K562 (cell line): ENCODE data around the gene TGFB1I1. TPM values are rescaled to one million over a fixed set of nuclear protein-coding genes. Genes with fewer than 3 reads are reported as not detected.

Source experiments
- C11orf30 ChIP-seq: fragments of 450-650 bp; IDR thresholded peaks from 2 replicates; pipeline ENCODE4 v1.6.1; 2016; ENCODE audit warnings: low read depth, mild to moderate bottlenecking
- CGGBP1 ChIP-seq: fragments of 250-450 bp; sonication (Bioruptor Pico); IDR thresholded peaks from 2 replicates; pipeline ENCODE4 v1.9.0; 2021; ENCODE audit warnings: mild to moderate bottlenecking
- E2F5 ChIP-seq: sonication (generic); formaldehyde crosslinking; IDR thresholded peaks from 2 replicates; pipeline ENCODE4 v1.8.0; 2022; ENCODE audit warnings: mild to moderate bottlenecking, missing genetic modification reagents
- GABPB1 ChIP-seq: sonication (generic); formaldehyde crosslinking; IDR thresholded peaks from 2 replicates; pipeline ENCODE4 v1.8.0; 2022; ENCODE audit warnings: mild to moderate bottlenecking, missing genetic modification reagents
- PML ChIP-seq: IDR thresholded peaks from 2 replicates; pipeline ENCODE4 v1.6.1; 2012; ENCODE audit warnings: low read length, inconsistent platforms
- PRMT5 ChIP-seq: sonication (generic); formaldehyde crosslinking; IDR thresholded peaks from 2 replicates; pipeline ENCODE4 v1.5.0; 2020; ENCODE audit warnings: missing genetic modification reagents
- RBBP5 ChIP-seq: fragments of 200-600 bp; sonication (generic); IDR thresholded peaks from 2 replicates; pipeline ENCODE4 v1.6.1; 2012; ENCODE audit warnings: borderline replicate concordance, mild to moderate bottlenecking, low read length, control low read depth, inconsistent platforms; ENCODE audit not compliant: insufficient read depth, poor library complexity, severe bottlenecking
- RBM15 ChIP-seq: fragments of 200-400 bp; formaldehyde crosslinking; IDR thresholded peaks from 2 replicates; pipeline ENCODE4 v1.6.1; 2018; ENCODE audit warnings: mild to moderate bottlenecking, low read length, moderate library complexity; ENCODE audit not compliant: insufficient read depth
- RFX1 ChIP-seq: fragments of 450-650 bp; IDR thresholded peaks from 2 replicates; pipeline ENCODE4 v1.6.1; 2016; ENCODE audit warnings: mild to moderate bottlenecking, moderate library complexity
- RFX5 ChIP-seq: IDR thresholded peaks from 2 replicates; pipeline ENCODE4 v1.6.1; 2011; ENCODE audit warnings: low read depth, mild to moderate bottlenecking, improper control_type of control experiment, low read length
- SIN3B ChIP-seq: fragments of 450-650 bp; IDR thresholded peaks from 2 replicates; pipeline ENCODE4 v1.6.1; 2017; ENCODE audit warnings: low read depth, mild to moderate bottlenecking, moderate library complexity
- SMARCA5 ChIP-seq: fragments of 450-650 bp; IDR thresholded peaks from 2 replicates; pipeline ENCODE4 v1.6.1; 2016
- STAT5B ChIP-seq: fragments of 250-450 bp; sonication (Bioruptor Pico); IDR thresholded peaks from 2 replicates; pipeline ENCODE4 v1.8.0; 2021; ENCODE audit warnings: mild to moderate bottlenecking, inconsistent platforms
- TEAD2 ChIP-seq: fragments of 450-650 bp; IDR thresholded peaks from 2 replicates; pipeline ENCODE4 v1.6.1; 2016; ENCODE audit warnings: missing genetic modification characterization, control low read depth, missing compliant biosample characterization
- TSC22D4 ChIP-seq: fragments of 450-650 bp; IDR thresholded peaks from 2 replicates; pipeline ENCODE4 v1.6.1; 2016; ENCODE audit warnings: missing genetic modification characterization, missing biosample characterization, control low read depth
- UBTF ChIP-seq, 2 experiments: IDR thresholded peaks; 2 replicates each; pipeline ENCODE4 v1.6.1; 2012; ENCODE audit warnings: improper control_type of control experiment in 2 of 2, low read depth in 2 of 2, low read length in 2 of 2, borderline replicate concordance in 1 of 2
- WHSC1 ChIP-seq: IDR thresholded peaks from one replicate; pipeline ENCODE4 v1.6.1; 2012; ENCODE audit warnings: low read length, control low read depth, inconsistent platforms
- YBX1 ChIP-seq: fragments of 450-650 bp; IDR thresholded peaks from 2 replicates; pipeline ENCODE4 v1.7.1; 2016; ENCODE audit warnings: mild to moderate bottlenecking
- ZBTB1 ChIP-seq: sonication (generic); formaldehyde crosslinking; IDR thresholded peaks from 2 replicates; pipeline ENCODE4 v1.8.1; 2023; ENCODE audit warnings: missing genetic modification reagents, low read depth, mild to moderate bottlenecking, borderline replicate concordance
- ZEB2 ChIP-seq: fragments of 450-650 bp; IDR thresholded peaks from 2 replicates; pipeline ENCODE4 v1.6.1; 2016
- ZNF134 ChIP-seq: fragments of 250-450 bp; sonication (Bioruptor Pico); conservative IDR thresholded peaks from 2 replicates; pipeline ENCODE4 v1.4.0; 2020
- ZNF316 ChIP-seq: fragments of 450-650 bp; IDR thresholded peaks from 2 replicates; pipeline ENCODE4 v1.6.1; 2016
- ZNF324 ChIP-seq: fragments of 250-450 bp; sonication (Bioruptor Pico); IDR thresholded peaks from 2 replicates; pipeline ENCODE4 v1.4.0; 2020; ENCODE audit warnings: mild to moderate bottlenecking
- ZNF347 ChIP-seq: fragments of 450-650 bp; formaldehyde crosslinking; IDR thresholded peaks from 2 replicates; pipeline ENCODE4 v1.4.0; 2020; ENCODE audit warnings: low read depth, mild to moderate bottlenecking, moderate library complexity
- ZNF592 ChIP-seq: fragments of 450-650 bp; IDR thresholded peaks from 2 replicates; pipeline ENCODE4 v1.6.1; 2017; ENCODE audit warnings: antibody characterized with exemption, mild to moderate bottlenecking
- ZNF785 ChIP-seq: fragments of 250-450 bp; sonication (Bioruptor Pico); IDR thresholded peaks from 2 replicates; pipeline ENCODE4 v1.4.0; 2020; ENCODE audit warnings: mild to moderate bottlenecking
- polyA plus RNA-seq, 8 experiments: library from polyadenylated mRNA; depleted of rRNA in 4 of 8; stranded (reverse) in 5 of 8; unstranded in 3 of 8; fragments of >200 nt; fragmentation: Nextera tagmentation in 2 of 8; fragmentation: Illumina TruSeq in 1 of 8; extraction: Ambion mirVana in 2 of 8; extraction: Trizol in 1 of 8; gene quantifications; 2 replicates each; pipeline versions ENCODE4 v1.2.1 to v1.2.3, GENCODE V29; 2011 to 2014; ENCODE audit warnings: inconsistent platforms in 1 of 8, missing spikeins in 1 of 8
- total RNA-seq, 7 experiments: library from RNA; depleted of rRNA in 6 of 7; stranded (reverse); fragments of >200 nt in 6 of 7; fragmentation: Illumina TruSeq in 2 of 7; extraction: Trizol in 2 of 7; gene quantifications; 2 replicates each; pipeline versions ENCODE4 v1.2.1 to v1.2.3, GENCODE V29; 2011 to 2021; ENCODE audit warnings: low replicate concordance in 1 of 7

Gene TGFB1I1
- total and polyA plus RNA-seq, 9 of the 15 experiments (the other 6 are each of a cell fraction or from before 2014, with no cell fraction given) = 0.04 to 0.91 (median 0.19) TPM

GRCh38 chr16:31460582-31461002, 11.4 kb upstream of the TGFB1I1 start (continued):
- TF ChIP-seq SMARCA5 (0 out of 2 replicates have a peak, but pooled peaks have one; percentile 65), UBTF (IDR thresholded peaks at IDR 0.05; ENCODE audit: borderline replicate concordance in 1 of 2, low read depth in 2 of 2, low read length in 2 of 2) (no peak), SIN3B (no peak), ZNF592 (no peak), ZNF316 (no peak), ZNF347 (CRISPR knock-in tag) (no peak), STAT5B (CRISPR knock-in tag) (no peak), ZEB2 (no peak), ZNF785 (no peak), ZNF324 (CRISPR knock-in tag) (no peak), GABPB1 (no peak), PML (no peak), ZNF134 (CRISPR knock-in tag) (no peak), TSC22D4 (tag) (no peak), E2F5 (CRISPR knock-in tag) (no peak), C11orf30 (no peak), RFX5 (no peak), WHSC1 (no peak), RBM15 (no peak), CGGBP1 (CRISPR knock-in tag) (no peak), ZBTB1 (no peak), RFX1 (no peak), RBBP5 (no peak), PRMT5 (CRISPR knock-in tag) (no peak), YBX1 (no peak), TEAD2 (tag) (no peak)
